ENCODE measurements around the gene HYOU1. TPM values are rescaled to one million over a fixed set of nuclear protein-coding genes. Genes with fewer than 3 reads are reported as not detected.

Gene HYOU1
- total RNA-seq, 1 donor from 2014 or later, result 219 TPM

DNA sequence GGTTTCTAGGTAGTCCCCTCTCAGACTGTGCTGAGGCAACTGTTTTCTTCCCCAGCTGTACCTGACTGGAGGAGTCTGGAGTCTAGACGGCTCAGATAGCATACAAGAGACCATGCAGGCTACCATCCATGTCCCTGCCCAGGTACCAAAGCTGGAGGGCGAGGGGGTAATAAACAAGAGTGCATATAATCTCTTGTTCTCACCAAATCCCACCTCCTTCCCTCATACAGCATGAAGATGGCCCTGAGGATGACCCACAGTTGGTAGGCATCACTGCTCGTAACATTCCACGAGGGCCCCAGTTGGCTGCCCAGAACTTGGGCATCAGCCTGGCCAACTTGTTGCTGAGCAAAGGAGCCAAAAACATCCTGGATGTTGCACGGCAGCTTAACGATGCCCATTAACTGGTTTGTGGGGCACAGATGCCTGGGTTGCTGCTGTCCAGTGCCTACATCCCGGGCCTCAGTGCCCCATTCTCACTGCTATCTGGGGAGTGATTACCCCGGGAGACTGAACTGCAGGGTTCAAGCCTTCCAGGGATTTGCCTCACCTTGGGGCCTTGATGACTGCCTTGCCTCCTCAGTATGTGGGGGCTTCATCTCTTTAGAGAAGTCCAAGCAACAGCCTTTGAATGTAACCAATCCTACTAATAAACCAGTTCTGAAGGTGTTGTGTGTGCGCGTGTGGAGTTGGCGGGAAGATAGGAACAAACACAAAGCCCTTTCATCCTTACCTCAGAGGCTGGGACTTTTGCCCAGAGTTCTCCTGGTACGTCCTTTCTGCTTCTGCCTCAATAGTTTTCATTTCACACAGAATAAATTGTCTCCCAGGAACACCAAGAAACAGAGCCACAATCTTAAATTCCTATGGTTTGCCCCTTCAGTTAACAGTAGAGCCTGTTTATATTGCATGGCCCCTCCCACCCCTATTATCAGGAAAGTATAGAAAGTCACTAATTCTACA, 36.2 kb upstream of the HYOU1 start:
- H3K9me3 Mint-ChIP-seq, result no peaks in the 10 kb centered on the region
- intact Hi-C loops (cut with micrococcal nuclease), result no loop called here
- peak overlapping the region; percentile 92 for H3K4me3 Mint-ChIP-seq
- DNase-seq (ENCODE audit: low spot score), result no peak
- peaks cover 52% of the 10 kb centered on the region for H3K36me3 Mint-ChIP-seq (ENCODE audit: low read depth)
- H3K4me1 Mint-ChIP-seq (ENCODE audit: low read depth), result peaks cover 58% of the 10 kb centered on the region
- H3K27ac Mint-ChIP-seq, result peak overlapping the region; percentile 84
- H3K27me3 Mint-ChIP-seq (ENCODE audit: insufficient read depth), result peaks cover 4% of the 10 kb centered on the region

DNA sequence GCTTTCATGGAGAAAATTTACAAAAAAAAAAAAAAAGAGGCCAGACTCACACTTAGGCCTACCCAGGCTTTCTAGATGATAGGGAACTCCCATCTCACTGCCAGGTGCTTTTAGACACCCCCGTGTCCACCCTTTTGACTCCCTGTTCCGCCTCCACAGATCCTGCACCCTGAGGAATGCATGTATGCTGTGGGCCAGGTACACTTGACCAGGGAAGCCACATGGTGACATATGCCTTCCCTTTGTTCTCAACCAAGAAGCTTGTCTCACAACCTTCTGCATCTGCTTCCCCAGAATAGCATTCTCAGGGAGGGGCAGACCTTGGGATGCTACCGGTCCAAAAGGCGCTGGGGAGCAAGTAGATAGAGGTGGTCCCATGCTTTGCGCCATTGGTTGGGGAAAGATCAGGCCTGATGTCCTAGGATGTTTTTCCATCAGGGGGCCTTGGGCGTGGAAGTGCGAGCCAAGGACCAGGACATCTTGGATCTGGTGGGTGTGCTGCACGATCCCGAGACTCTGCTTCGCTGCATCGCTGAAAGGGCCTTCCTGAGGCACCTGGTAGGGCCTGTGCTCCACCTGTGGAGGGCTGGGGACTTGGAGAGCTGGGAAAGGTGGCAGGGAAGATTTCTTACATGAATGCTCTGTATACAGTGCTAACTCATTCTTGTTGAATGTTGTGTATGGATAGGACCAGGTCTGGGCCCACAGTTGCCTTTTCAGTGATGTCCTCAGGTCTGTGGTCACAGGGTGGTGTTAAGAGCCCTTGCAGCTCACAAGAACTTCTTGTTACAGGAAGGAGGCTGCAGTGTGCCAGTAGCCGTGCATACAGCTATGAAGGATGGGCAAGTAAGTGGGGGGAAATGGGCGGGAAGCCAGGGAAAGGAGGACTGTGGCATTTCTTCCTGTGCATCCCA, 35.2 kb upstream of the HYOU1 start:
- Mint-ChIP-seq H3K4me3 (peak overlapping the region; percentile 92), H3K27ac (peak overlapping the region; percentile 11), H3K9me3 (no peaks in the 10 kb centered on the region), H3K27me3 (ENCODE audit: insufficient read depth) (peaks cover 4% of the 10 kb centered on the region), H3K36me3 (ENCODE audit: low read depth) (peaks cover 44% of the 10 kb centered on the region), H3K4me1 (ENCODE audit: low read depth) (peaks cover 67% of the 10 kb centered on the region)
- intact Hi-C loops (cut with micrococcal nuclease), result no loop called here
- DNase-seq (ENCODE audit: low spot score), result no peak

DNA sequence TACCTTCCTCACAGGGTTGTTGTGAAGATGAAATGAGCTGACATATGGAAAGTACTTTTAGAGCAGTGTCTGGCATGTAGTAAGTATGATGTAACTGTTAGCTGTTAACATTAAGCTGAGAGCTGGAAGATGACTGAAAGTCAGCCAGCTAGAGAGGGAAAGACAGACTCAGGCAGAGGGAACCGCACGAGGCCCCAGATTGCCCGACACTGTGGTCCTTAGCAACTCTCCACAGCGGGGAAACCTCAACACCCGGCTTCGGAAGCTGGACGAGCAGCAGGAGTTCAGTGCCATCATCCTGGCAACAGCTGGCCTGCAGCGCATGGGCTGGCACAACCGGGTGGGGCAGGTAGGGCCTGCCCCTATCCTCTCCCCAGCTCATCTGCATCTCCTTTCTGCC, 34.2 kb upstream of the HYOU1 start:
- peaks cover 4% of the 10 kb centered on the region for H3K27me3 Mint-ChIP-seq (ENCODE audit: insufficient read depth)
- peaks cover 37% of the 10 kb centered on the region for H3K36me3 Mint-ChIP-seq (ENCODE audit: low read depth)
- peaks cover 66% of the 10 kb centered on the region for H3K4me1 Mint-ChIP-seq (ENCODE audit: low read depth)
- no peak overlapping the region for H3K4me3 Mint-ChIP-seq
- H3K27ac Mint-ChIP-seq, result peak overlapping the region; percentile 9
- no peak for DNase-seq (ENCODE audit: low spot score)
- no peaks in the 10 kb centered on the region for H3K9me3 Mint-ChIP-seq
- intact Hi-C loops (cut with micrococcal nuclease), result no loop called here

DNA sequence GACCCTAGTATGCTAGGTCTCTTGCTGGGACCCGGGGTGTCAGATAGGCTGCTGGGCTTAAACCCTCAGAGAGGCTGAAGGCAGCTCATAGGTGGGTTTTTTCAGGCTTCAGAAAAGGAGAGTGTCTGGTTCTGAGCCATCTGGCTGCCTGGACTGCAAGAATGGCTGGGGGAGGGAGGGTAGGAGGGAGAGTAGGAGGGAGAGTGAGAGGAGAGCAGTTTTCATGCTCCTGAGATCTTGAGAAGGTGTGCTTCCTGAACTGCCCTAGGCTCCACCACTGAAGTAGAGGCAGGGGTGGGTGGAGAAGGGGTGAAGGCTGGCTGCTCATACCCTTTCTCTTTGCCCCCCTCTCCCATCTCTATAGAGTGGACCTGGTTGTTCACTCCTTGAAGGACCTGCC, 32.3 kb upstream of the HYOU1 start:
- intact Hi-C loops (cut with micrococcal nuclease), result no loop called here
- Mint-ChIP-seq H3K36me3 (ENCODE audit: low read depth) (peaks cover 30% of the 10 kb centered on the region), H3K27ac (no peak overlapping the region), H3K27me3 (ENCODE audit: insufficient read depth) (no peaks in the 10 kb centered on the region), H3K4me1 (ENCODE audit: low read depth) (peaks cover 70% of the 10 kb centered on the region), H3K9me3 (no peaks in the 10 kb centered on the region), H3K4me3 (no peak overlapping the region)
- DNase-seq (ENCODE audit: low spot score), result no peak

DNA sequence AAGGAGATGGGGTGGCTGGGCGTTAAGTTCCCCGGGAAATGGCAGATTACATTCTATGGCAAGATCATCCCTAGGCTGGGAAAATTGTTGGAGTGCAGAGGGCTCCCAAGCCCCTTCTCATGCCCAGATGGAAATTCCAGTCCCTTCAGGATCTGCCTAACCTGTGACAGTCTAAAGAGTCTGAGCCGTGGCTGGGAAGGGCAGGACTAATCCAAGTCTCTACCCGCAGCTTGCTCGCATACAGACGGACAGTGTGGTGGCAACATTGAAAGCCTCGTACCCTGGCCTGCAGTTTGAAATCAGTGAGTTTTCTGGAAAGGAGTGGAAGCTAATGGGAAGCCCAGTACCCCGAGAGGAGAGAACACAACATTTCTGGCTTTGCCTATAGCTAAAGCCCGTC, 31.4 kb upstream of the HYOU1 start:
- Mint-ChIP-seq H3K27ac (no peak overlapping the region), H3K27me3 (ENCODE audit: insufficient read depth) (no peaks in the 10 kb centered on the region), H3K4me3 (no peak overlapping the region), H3K4me1 (ENCODE audit: low read depth) (peaks cover 64% of the 10 kb centered on the region), H3K9me3 (no peaks in the 10 kb centered on the region), H3K36me3 (ENCODE audit: low read depth) (peaks cover 24% of the 10 kb centered on the region)
- DNase-seq (ENCODE audit: low spot score), result no peak
- intact Hi-C loops (cut with micrococcal nuclease), result no loop called here

DNA sequence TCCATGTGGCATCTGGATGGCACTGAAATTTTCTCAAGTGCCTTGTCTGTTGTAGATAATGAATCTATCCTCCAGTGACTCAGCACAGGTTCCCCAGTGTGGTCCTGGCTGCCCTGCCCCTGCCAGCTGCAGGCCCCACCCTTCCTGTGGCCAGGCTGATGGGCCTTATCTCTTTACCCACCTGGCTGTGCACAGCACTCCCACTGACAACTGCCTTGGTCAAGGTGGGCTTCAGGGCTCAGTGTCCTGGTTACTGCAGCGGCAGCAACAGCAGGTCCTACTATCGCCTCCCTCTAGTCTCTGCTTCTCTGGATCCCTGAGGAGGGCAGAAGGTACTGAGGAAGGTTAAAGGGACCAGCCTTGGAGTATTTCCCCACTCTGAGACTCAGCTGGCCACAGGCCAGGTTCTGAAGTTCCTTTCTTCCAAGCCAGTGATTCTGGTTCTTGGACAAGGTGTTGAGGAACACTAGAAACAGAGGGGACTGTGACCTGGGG, 30.8 kb upstream of the HYOU1 start:
- peaks cover 59% of the 10 kb centered on the region for H3K4me1 Mint-ChIP-seq (ENCODE audit: low read depth)
- no peak overlapping the region for H3K27ac Mint-ChIP-seq
- no peaks in the 10 kb centered on the region for H3K9me3 Mint-ChIP-seq
- peaks cover 19% of the 10 kb centered on the region for H3K36me3 Mint-ChIP-seq (ENCODE audit: low read depth)
- no peaks in the 10 kb centered on the region for H3K27me3 Mint-ChIP-seq (ENCODE audit: insufficient read depth)
- no peak for DNase-seq (ENCODE audit: low spot score)
- intact Hi-C loops (cut with micrococcal nuclease), result no loop called here
- H3K4me3 Mint-ChIP-seq, result peak overlapping the region; percentile 73

DNA sequence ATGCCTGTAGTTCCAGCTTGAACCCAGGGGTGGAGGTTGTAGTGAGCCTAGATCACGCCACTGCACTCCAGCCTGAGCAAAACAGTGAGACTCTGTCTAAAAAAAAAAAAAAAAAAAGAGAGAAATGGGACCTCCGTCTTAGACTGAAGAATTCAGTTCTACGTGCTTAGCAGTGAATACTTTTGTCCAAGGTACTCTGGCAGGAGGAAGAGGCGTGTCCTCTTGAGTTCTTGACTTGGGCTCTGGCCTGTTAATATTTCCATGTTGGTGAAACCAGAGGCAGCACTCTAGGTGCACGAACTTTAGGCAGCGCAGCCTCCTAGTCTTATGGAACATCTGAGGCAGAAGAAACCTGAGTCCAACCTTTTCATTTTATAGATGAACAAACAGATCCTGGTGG, 30.1 kb upstream of the HYOU1 start:
- H3K27ac Mint-ChIP-seq, result no peak overlapping the region
- no peaks in the 10 kb centered on the region for H3K9me3 Mint-ChIP-seq
- H3K4me3 Mint-ChIP-seq, result peak overlapping the region; percentile 73
- H3K36me3 Mint-ChIP-seq (ENCODE audit: low read depth), result peaks cover 14% of the 10 kb centered on the region
- no peak for DNase-seq (ENCODE audit: low spot score)
- intact Hi-C loops (cut with micrococcal nuclease), result no loop called here
- H3K27me3 Mint-ChIP-seq (ENCODE audit: insufficient read depth), result no peaks in the 10 kb centered on the region
- peaks cover 53% of the 10 kb centered on the region for H3K4me1 Mint-ChIP-seq (ENCODE audit: low read depth)

DNA sequence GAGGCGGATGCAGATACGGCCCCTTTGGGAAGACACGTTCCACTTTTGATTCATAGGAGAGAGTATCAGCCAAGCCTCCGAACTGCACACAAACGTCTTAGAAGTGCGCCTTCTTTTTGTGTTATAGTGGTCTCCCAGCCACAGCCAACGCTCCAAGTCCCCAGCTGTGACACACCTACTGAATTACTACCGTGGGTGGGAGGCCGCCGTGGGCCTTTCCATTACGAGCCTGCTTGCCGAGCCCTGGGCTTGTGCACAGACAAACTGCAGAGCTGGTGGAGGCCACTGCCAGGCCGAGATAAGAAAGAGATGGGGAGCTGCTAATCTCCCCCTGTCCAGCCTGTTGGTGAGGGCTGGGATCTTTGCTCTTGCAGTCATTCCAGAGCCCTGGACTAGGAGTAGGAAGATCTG, 28.4 kb upstream of the HYOU1 start:
- DNase-seq (ENCODE audit: low spot score), result no peak
- H3K27ac Mint-ChIP-seq, result peak overlapping the region; percentile 92
- H3K27me3 Mint-ChIP-seq (ENCODE audit: insufficient read depth), result no peaks in the 10 kb centered on the region
- peaks cover 20% of the 10 kb centered on the region for H3K36me3 Mint-ChIP-seq (ENCODE audit: low read depth)
- intact Hi-C loops (cut with micrococcal nuclease), result loop anchor here (1.0 kb wide), 5 partner anchors 10 to 55 kb away; partner anchors contain the start of genes C2CD2L, HINFP, HYOU1 and SLC37A4
- H3K4me1 Mint-ChIP-seq (ENCODE audit: low read depth), result peaks cover 39% of the 10 kb centered on the region
- H3K4me3 Mint-ChIP-seq, result peak overlapping the region; percentile 97
- H3K9me3 Mint-ChIP-seq, result no peaks in the 10 kb centered on the region

DNA sequence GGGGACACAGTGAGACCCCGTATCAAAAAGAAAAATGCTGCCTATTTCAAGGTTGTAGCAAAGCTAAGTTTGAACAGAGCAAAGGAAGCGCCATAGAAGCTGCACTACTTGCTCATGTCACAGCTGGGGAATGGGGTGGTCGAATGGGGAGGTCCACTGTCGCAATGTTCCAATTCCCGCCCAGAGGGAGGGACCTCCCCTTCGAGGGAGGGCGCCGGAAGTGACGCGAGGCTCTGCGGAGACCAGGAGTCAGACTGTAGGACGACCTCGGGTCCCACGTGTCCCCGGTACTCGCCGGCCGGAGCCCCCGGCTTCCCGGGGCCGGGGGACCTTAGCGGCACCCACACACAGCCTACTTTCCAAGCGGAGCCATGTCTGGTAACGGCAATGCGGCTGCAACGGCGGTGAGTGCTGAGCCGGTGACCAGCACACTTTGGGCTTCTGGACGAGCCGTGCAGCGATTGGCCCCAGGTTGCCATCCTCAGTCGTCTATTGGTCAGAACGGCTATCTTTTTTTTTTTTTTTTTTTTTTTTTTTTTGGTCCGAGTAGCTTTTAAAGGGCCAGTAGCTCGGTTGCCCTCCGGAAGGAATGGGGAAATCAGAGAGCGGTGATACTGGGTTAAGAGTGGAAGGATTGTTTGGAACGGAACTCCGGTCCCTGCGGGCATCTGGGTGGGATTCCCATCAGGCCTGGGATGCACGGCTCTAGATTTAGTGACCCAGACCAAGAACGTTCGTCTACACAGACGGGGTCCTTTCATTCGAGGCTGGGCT, 27.8 kb upstream of the HYOU1 start, which contains the start of gene HMBS:
HMBS (plus strand) TSS at position 219 of the 774 bp plus-strand sequence; CDS start at position 372, 153 bp downstream.
- peak within 1 kb of the TSS; percentile 97 for H3K4me3 Mint-ChIP-seq
- peak; percentile 89 for DNase-seq (ENCODE audit: low spot score)

DNA sequence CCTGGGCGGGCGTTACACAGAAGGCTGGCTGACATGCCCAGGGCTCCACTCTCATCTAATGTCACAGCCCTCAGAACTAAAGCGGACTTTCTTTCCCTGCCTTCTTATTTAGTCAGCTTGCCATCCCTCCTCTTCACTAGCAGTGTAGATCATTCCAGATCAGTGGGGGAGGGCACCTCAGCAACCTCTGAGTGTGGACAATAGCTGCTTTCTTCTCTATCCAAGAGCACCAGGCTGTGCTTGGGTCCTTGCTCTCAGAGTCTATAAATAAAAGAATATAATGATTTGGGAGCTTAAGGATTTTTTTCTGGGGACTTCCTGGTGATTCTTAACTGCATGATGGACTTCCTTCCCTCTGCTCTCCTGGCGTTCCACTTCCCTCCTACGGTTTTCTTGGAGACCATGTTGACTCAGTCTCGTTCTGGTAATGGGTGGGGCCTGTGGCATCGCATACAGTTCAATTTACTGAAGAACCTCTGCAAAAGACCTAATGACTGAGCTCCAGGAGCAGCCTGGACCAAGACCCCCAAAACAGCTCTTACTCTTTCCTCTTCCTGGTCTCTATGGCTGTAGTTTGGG, 24.8 kb upstream of the HYOU1 start:
- Mint-ChIP-seq H3K27ac (no peak overlapping the region), H3K4me1 (ENCODE audit: low read depth) (peaks cover 15% of the 10 kb centered on the region), H3K27me3 (ENCODE audit: insufficient read depth) (no peaks in the 10 kb centered on the region), H3K36me3 (ENCODE audit: low read depth) (peaks cover 33% of the 10 kb centered on the region), H3K4me3 (no peak overlapping the region), H3K9me3 (no peaks in the 10 kb centered on the region)
- intact Hi-C loops (cut with micrococcal nuclease), result no loop called here
- no peak for DNase-seq (ENCODE audit: low spot score)

More for the DNA sequence above, 27.8 kb upstream of the HYOU1 start, which contains the start of gene HMBS:
- H3K36me3 Mint-ChIP-seq (ENCODE audit: low read depth), result peaks cover 17% of the 10 kb centered on the region
- H3K27ac Mint-ChIP-seq, result peak within 1 kb of the TSS; percentile 92
- intact Hi-C loops (cut with micrococcal nuclease), result loop anchor here (1.0 kb wide), 8 partner anchors 10 to 67 kb away; partner anchors contain the start of genes C2CD2L, DPAGT1, HINFP and HYOU1
- H3K9me3 Mint-ChIP-seq, result no peaks in the 10 kb centered on the region
- H3K27me3 Mint-ChIP-seq (ENCODE audit: insufficient read depth), result no peaks in the 10 kb centered on the region
- H3K4me1 Mint-ChIP-seq (ENCODE audit: low read depth), result peaks cover 39% of the 10 kb centered on the region

DNA sequence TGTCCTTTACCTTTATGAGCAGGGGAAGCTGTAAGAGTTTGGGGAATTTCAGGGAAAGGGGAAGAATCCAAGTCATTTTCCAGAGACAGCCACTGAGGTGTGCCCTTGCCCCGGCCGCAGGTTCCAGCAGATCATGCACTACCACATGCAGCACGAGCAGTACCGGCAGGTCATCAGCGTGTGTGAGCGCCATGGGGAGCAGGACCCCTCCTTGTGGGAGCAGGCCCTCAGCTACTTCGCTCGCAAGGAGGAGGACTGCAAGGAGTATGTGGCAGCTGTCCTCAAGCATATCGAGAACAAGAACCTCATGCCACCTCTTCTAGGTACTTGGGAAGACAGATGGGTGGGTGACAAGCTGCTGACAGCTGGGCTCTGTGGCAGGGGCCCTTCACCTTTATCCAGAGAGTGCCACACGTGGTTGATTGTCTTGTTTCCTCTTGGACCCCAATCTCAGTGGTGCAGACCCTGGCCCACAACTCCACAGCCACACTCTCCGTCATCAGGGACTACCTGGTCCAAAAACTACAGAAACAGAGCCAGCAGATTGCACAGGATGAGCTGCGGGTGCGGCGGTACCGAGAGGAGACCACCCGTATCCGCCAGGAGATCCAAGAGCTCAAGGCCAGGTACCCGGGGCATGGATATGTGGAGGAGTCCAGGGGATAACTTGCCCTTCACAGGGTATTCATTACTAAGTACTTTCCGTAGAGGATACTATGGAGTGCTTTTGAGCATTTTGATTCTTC, 21.8 kb upstream of the HYOU1 start:
- H3K9me3 Mint-ChIP-seq, result no peaks in the 10 kb centered on the region
- H3K36me3 Mint-ChIP-seq (ENCODE audit: low read depth), result peaks cover 35% of the 10 kb centered on the region
- H3K27me3 Mint-ChIP-seq (ENCODE audit: insufficient read depth), result no peaks in the 10 kb centered on the region
- intact Hi-C loops (cut with micrococcal nuclease), result no loop called here
- H3K4me1 Mint-ChIP-seq (ENCODE audit: low read depth), result no peaks in the 10 kb centered on the region
- H3K27ac Mint-ChIP-seq, result no peak overlapping the region
- no peak for DNase-seq (ENCODE audit: low spot score)
- H3K4me3 Mint-ChIP-seq, result no peak overlapping the region
